H1 (cell line): ENCODE results near the gene PYGB.

ENCODE experiments used
- CTBP2 ChIP-seq: IDR thresholded peaks from 2 replicates; pipeline ENCODE4 v1.7.0; 2011; ENCODE audit warnings: borderline replicate concordance, mild to moderate bottlenecking, moderate library complexity, mixed read lengths, low read length; ENCODE audit not compliant: insufficient read depth, insufficient read length
- POLR2A ChIP-seq, 2 experiments: IDR thresholded peaks; 1 replicate in 1 of 2; 2 replicates in 1 of 2; pipeline ENCODE4 v1.6.1; 2011; ENCODE audit warnings: low read depth in 2 of 2, low read length in 2 of 2, mild to moderate bottlenecking in 2 of 2; ENCODE audit errors: control extremely low read depth in 1 of 2
- RAD21 ChIP-seq, 2 experiments: IDR thresholded peaks in 1 of 2; conservative IDR thresholded peaks in 1 of 2; 2 replicates each; pipeline ENCODE4 v1.6.1; 2011; ENCODE audit warnings: low read depth in 2 of 2, low read length in 2 of 2, improper control_type of control experiment in 1 of 2, inconsistent platforms in 1 of 2, mild to moderate bottlenecking in 1 of 2, moderate library complexity in 1 of 2
- TBP ChIP-seq: IDR thresholded peaks from 2 replicates; pipeline ENCODE4 v1.6.1; 2011; ENCODE audit warnings: low read depth, low read length, improper control_type of control experiment
- TF ChIP-seq, protein P1 (sequence below): IDR thresholded peaks from 2 replicates; pipeline ENCODE4 v1.6.1; 2012; ENCODE audit warnings: inconsistent platforms
- TF ChIP-seq, protein P2 (sequence below): IDR thresholded peaks from 2 replicates; pipeline ENCODE4 v1.6.1; 2012; ENCODE audit warnings: inconsistent platforms

DNA sequence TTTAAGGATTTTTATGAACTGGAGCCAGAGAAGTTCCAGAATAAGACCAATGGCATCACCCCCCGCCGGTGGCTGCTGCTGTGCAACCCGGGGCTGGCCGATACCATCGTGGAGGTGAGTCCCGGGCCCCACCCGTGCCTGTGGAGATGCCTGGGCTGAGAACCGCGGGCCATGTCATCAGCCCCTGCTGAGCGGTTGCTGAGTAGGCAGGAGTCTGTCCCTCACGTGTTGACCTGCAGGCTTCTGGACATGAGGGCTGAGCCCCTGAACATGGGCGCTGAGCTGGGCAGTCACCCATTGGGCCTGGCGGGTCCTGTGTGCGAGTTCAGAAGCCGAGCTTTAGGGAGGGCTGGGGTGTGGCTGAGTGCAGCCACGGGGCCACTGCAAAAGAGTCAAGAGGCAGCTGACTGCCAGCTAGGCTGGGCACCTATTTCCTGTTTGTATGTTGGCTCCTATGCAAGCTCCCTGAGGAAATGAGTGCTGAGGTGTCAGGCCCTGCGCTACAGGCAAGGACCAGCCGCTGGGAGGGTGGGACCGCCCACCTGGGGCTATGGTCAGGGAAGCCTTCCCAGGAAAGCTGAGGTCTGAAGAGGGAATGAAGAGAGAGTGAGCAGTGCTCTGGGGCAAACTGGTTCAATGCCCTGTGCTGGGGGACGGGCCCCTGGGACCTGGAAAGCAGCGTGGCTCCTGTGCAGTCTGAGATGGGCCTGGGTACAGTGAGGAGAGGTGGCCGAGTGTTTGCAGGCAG, 34.3 kb downstream of the PYGB start:
- TF ChIP-seq RAD21 (IDR thresholded peaks at IDR 0.05 in 1 of 2, conservative IDR thresholded peaks at IDR 0.05 in 1 of 2; ENCODE audit: low read depth in 2 of 2, low read length in 2 of 2) (no peak), POLR2A (IDR thresholded peaks at IDR 0.05; ENCODE audit: control extremely low read depth in 1 of 2, low read depth in 2 of 2, low read length in 2 of 2) (no peak), CTBP2 (no peak), TBP (no peak)
- TF ChIP-seq, protein P1, sequence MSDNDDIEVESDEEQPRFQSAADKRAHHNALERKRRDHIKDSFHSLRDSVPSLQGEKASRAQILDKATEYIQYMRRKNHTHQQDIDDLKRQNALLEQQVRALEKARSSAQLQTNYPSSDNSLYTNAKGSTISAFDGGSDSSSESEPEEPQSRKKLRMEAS: no peak
- TF ChIP-seq, protein P2, sequence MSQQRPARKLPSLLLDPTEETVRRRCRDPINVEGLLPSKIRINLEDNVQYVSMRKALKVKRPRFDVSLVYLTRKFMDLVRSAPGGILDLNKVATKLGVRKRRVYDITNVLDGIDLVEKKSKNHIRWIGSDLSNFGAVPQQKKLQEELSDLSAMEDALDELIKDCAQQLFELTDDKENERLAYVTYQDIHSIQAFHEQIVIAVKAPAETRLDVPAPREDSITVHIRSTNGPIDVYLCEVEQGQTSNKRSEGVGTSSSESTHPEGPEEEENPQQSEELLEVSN: no peak
